ENCODE measurements around the gene CNOT4. TPM values are rescaled to one million over a fixed set of nuclear protein-coding genes. Genes with fewer than 3 reads are reported as not detected.
"Not testable (repeated sequence)": the region's sequence is repeated elsewhere in the genome, so short reads cannot be mapped to it uniquely, and the experiment has no call there.

CNOT4 gene
- total RNA-seq, 1 donor from 2014 or later = 33.4 TPM

DNA sequence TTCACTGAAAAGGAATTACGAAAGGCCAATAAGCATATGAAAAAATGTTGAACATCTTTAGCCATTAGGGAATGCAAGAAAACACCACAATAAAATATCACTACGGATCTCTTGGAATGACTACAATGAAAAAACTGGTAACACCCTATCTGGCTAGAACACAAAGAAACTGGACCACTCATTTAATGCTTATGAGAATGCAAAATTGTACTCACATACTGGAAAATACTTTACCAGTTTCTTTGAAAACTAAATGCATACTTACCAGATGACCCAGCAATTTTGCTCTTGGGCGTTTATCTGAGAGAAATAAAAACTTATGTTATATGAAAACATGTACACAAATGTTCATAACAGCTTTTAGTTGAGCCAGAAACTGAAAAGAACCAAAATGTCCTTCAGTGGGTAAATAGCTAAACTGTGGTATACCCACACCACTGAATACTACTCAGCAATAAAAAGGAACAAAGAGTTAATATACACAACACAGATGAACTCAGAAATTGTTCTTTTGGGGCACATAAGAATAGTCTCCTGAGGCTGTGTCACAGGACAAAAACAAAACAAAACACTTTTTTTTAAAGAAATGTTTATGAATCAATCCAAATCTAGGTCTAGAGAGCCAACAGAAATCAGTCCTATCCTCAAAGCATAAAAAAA, 23.5 kb downstream of the CNOT4 start:
- no peaks in the 10 kb centered on the region for H3K9me3 Mint-ChIP-seq
- peaks cover 1% of the 10 kb centered on the region for H3K4me1 Mint-ChIP-seq
- DNase-seq (ENCODE audit: low spot score in 2 of 2, unreplicated experiment in 2 of 2) = no peak
- H3K4me3 Mint-ChIP-seq = no peak overlapping the region
- no peaks in the 10 kb centered on the region for H3K27me3 Mint-ChIP-seq (ENCODE audit: low read depth)
- no peak overlapping the region for H3K27ac Mint-ChIP-seq
- TF ChIP-seq, protein P1, sequence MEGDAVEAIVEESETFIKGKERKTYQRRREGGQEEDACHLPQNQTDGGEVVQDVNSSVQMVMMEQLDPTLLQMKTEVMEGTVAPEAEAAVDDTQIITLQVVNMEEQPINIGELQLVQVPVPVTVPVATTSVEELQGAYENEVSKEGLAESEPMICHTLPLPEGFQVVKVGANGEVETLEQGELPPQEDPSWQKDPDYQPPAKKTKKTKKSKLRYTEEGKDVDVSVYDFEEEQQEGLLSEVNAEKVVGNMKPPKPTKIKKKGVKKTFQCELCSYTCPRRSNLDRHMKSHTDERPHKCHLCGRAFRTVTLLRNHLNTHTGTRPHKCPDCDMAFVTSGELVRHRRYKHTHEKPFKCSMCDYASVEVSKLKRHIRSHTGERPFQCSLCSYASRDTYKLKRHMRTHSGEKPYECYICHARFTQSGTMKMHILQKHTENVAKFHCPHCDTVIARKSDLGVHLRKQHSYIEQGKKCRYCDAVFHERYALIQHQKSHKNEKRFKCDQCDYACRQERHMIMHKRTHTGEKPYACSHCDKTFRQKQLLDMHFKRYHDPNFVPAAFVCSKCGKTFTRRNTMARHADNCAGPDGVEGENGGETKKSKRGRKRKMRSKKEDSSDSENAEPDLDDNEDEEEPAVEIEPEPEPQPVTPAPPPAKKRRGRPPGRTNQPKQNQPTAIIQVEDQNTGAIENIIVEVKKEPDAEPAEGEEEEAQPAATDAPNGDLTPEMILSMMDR (IDR thresholded peaks at IDR 0.05; ENCODE audit: unreplicated experiment) = no peak
- H3K36me3 Mint-ChIP-seq = peaks cover 10% of the 10 kb centered on the region

DNA sequence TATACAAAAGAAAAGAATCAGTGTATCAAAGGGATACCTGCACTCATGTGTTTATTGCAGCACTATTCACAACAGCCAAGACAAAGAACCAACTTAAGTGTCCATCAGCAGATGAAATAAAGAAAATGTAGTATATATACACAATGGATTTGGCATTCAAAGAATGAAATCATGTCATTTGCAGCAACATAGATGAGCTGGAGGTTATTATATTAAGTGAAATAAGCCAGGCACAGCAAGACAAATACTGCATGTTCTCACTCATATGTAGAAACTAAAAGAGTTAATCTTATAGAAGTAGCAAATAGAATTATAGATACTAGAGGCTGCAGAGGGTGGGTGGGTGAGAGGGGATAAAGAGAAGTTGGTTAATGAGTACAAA, 28.3 kb downstream of the CNOT4 start:
- DNase-seq (ENCODE audit: low spot score in 2 of 2, unreplicated experiment in 2 of 2) = no peak
- Mint-ChIP-seq H3K4me3 (no peak overlapping the region), H3K27ac (no peak overlapping the region)

DNA sequence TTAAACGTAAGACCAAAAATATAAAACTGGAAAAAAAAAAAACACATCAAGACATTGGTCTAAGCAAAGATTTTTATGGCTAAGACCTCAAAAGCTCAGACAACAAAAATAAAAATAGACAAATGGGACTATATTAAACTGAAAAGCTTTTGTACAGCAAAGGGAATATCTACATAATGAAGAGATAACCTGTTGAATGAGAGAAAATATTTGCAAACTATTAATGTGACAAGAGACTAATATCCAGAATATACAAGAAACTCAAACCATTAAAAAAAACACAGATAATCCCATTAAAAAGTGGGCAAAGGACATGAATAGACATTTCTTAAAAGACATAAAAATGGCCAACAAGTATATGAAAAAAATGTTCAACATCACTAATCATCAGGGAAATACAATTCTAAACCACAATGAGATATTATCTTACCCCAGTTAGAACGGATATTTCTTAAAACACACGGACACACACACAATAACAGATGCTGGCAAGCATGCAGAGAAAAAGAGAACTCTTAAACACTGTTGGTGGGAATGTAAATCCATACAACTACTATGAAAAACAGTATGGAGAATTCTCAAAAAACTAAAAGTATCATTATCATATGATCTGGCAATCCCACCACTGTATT, 28.8 kb downstream of the CNOT4 start:
- DNase-seq (ENCODE audit: low spot score in 2 of 2, unreplicated experiment in 2 of 2) = no peak
- Mint-ChIP-seq H3K27ac (peak overlapping the region; percentile 23), H3K27me3 (ENCODE audit: low read depth) (no peaks in the 10 kb centered on the region), H3K36me3 (peaks cover 14% of the 10 kb centered on the region), H3K4me3 (no peak overlapping the region), H3K9me3 (no peaks in the 10 kb centered on the region), H3K4me1 (peaks cover 5% of the 10 kb centered on the region)
- TF ChIP-seq, protein P1 (IDR thresholded peaks at IDR 0.05; ENCODE audit: unreplicated experiment) = no peak

More for the DNA sequence above, 28.3 kb downstream of the CNOT4 start:
- Mint-ChIP-seq H3K9me3 (no peaks in the 10 kb centered on the region), H3K36me3 (peaks cover 14% of the 10 kb centered on the region), H3K27me3 (ENCODE audit: low read depth) (no peaks in the 10 kb centered on the region), H3K4me1 (peaks cover 5% of the 10 kb centered on the region)
- TF ChIP-seq, protein P1 (IDR thresholded peaks at IDR 0.05; ENCODE audit: unreplicated experiment) = no peak

DNA sequence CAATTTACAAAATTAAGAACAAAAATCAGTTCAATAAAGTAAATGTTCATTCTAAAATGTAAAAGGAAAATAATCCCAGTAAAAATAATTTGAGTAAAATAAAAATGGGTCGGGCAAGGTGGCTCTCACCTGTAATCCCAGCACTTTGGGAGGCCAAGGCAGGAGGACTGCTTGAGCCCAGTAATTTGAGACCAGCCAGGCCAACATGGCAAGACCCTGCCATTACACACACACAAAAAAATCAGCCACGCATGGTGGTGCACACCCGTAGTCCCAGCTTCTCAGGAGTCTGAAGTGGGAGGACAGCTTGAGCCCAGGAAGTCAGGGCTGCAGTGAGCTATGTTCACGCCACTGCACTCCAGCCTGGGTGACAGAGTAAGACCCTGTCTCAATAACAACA, 34.4 kb downstream of the CNOT4 start:
- Mint-ChIP-seq H3K27ac (no peak overlapping the region), H3K9me3 (no peaks in the 10 kb centered on the region), H3K27me3 (ENCODE audit: low read depth) (no peaks in the 10 kb centered on the region), H3K4me3 (no peak overlapping the region), H3K36me3 (peaks cover 7% of the 10 kb centered on the region), H3K4me1 (peaks cover 2% of the 10 kb centered on the region)
- DNase-seq (ENCODE audit: low spot score in 2 of 2, unreplicated experiment in 2 of 2) = no peak
- TF ChIP-seq, protein P1 (IDR thresholded peaks at IDR 0.05; ENCODE audit: unreplicated experiment) = no peak

DNA sequence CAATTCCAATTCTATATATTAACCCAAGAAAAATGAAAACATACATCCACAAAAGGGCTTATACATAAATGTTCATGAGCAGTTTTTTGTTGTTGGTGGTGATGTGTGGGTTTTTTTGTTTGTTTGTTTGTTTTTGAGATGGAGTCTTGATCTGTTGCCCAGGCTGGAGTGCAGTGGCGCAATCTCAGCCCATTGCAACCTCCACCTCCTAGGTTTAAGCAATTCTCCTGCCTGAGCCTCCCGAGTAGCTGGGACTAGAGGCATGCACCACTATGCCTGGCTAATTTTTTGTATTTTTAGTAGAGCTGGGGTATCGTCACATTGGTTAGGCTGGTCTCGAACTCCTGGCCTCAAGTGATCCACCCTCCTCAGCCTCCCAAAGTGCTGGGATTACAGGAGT, 40.2 kb downstream of the CNOT4 start:
- H3K9me3 Mint-ChIP-seq; H3K36me3 Mint-ChIP-seq; H3K27me3 Mint-ChIP-seq (ENCODE audit: low read depth); H3K4me3 Mint-ChIP-seq; H3K27ac Mint-ChIP-seq; DNase-seq (ENCODE audit: low spot score in 2 of 2, unreplicated experiment in 2 of 2); H3K4me1 Mint-ChIP-seq: not testable (repeated sequence)

DNA sequence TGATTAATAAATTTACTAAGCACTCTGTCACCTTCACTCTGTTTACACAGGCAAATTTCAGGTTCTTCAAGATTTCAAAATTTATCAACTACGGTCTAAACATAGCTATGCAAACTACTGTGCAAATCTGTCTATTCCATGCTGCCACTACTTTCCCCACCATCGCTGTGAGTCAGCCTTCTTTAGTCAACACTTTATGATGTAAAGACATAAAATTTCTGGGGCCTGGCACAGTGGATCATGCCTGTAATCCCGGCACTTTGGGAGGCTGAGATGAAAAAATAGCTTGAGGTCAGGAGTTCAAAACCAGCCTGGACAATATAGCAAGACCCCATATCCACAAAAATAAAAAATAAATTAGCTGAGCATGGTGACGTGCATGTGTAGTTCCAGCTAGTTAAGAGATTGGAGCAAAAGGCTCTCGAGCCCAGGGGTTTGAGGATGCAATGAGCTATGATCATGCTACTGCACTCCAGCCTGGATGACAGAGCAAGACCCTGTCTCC, 42.6 kb downstream of the CNOT4 start:
- Mint-ChIP-seq H3K27me3 (ENCODE audit: low read depth) (no peaks in the 10 kb centered on the region), H3K9me3 (peaks cover 15% of the 10 kb centered on the region), H3K4me3 (no peak overlapping the region), H3K27ac (no peak overlapping the region), H3K36me3 (peaks cover 13% of the 10 kb centered on the region), H3K4me1 (peaks cover 4% of the 10 kb centered on the region)
- TF ChIP-seq, protein P1 (IDR thresholded peaks at IDR 0.05; ENCODE audit: unreplicated experiment) = no peak
- no peak for DNase-seq (ENCODE audit: low spot score in 2 of 2, unreplicated experiment in 2 of 2)
